ENCODE measurements around the gene SMOC2. TPM values are rescaled to one million over a fixed set of nuclear protein-coding genes. Genes with fewer than 3 reads are reported as not detected.

SMOC2 gene
- total and polyA plus RNA-seq, 2 of the 13 experiments (the other 11 are each of a cell fraction or from before 2014, with no cell fraction given), result not detected

GRCh38 chr6:168499045-168499650, 58.2 kb downstream of the SMOC2 start:
- Histone ChIP-seq H3K4me1 (ENCODE audit: insufficient read depth, low read length) (peaks cover 10% of the 10 kb centered on the region), H3K9ac (ENCODE audit: insufficient read depth, low read depth, low read length) (no peak overlapping the region), H3K4me2 (ENCODE audit: low read depth, low read length) (no peak overlapping the region), H3K27ac (ENCODE audit: extremely low read length, insufficient read depth, low read length) (no peak overlapping the region), H3K36me3 (replicated peaks in 1 of 2; ENCODE audit: control insufficient read depth in 1 of 2, insufficient read depth in 2 of 2, low read length in 2 of 2) (no peaks in the 10 kb centered on the region), H4K20me1 (ENCODE audit: insufficient read depth, low read length) (no peaks in the 10 kb centered on the region), H3K27me3 (ENCODE audit: control insufficient read depth in 1 of 2, insufficient read depth in 2 of 2, low read length in 2 of 2) (peaks cover 10 to 65% of the 10 kb centered on the region in 2 experiments), H3K9me3 (ENCODE audit: low read length) (no peaks in the 10 kb centered on the region), H2AFZ (ENCODE audit: low read length) (no peak overlapping the region), H3K4me3 (replicated peaks in 1 of 3; ENCODE audit: insufficient read depth in 1 of 3, low read depth in 2 of 3, low read length in 3 of 3) (no peak overlapping the region), H3K79me2 (ENCODE audit: insufficient read depth, low read length) (no peaks in the 10 kb centered on the region)
- in situ Hi-C loops (cut with HindIII; ENCODE audit: extremely low pct_ligation_motif_present, low pct_unique_long_range_greater_than_20kb) (no loop called here), intact Hi-C loops (cut with micrococcal nuclease; ENCODE audit: unreplicated experiment) (no loop called here)
- WGBS (ENCODE audit: low lambda C conversion rate), result under 1% methylated on average over 12 of the region's 13 CpGs
- peak; percentile 69 for FAIRE-seq
- ChIA-PET POLR2A (no interaction called here), CTCF (ENCODE audit: low intra/inter-chr PET ratio, low total read pairs) (no interaction called here)
- peak; percentile 16 for DNase-seq (ENCODE audit: low spot score)
- BruUV-seq (replicated peaks), result no TSS peak
- ATAC-seq, result peak; percentile 60
- TF ChIP-seq FOSL2 (CRISPR knock-in tag; IDR thresholded peaks at IDR 0.05) (peak; percentile 39; the same call in 1 of the 2 replicates), ZC3H4 (CRISPR knock-in tag; IDR thresholded peaks at IDR 0.05; ENCODE audit: borderline replicate concordance) (no peak), NR2F1 (CRISPR knock-in tag; IDR thresholded peaks at IDR 0.05) (peak in 1 of 2 experiments; percentile 35; a peak in 1 of 4 replicates), ZUFSP (CRISPR knock-in tag; IDR thresholded peaks at IDR 0.05; ENCODE audit: borderline replicate concordance) (no peak), FOXA3 (CRISPR knock-in tag; IDR thresholded peaks at IDR 0.05) (peak; percentile 23; the same call in 1 of the 2 replicates), SYNCRIP (IDR thresholded peaks at IDR 0.05; ENCODE audit: insufficient read depth, low read depth, low read length) (no peak), FOXA1 (IDR thresholded peaks at IDR 0.05) (no peak), FOXA1 (CRISPR knock-in tag; IDR thresholded peaks at IDR 0.05) (0 out of 2 replicates have a peak, but pooled peaks have one; percentile 6), CEBPG (CRISPR knock-in tag; IDR thresholded peaks at IDR 0.05) (no peak), NR2F6 (IDR thresholded peaks at IDR 0.05) (peak; percentile 58; the same call in 1 of the 2 replicates), NR2F6 (CRISPR knock-in tag; IDR thresholded peaks at IDR 0.05) (peak; percentile 57), MAFK (conservative IDR thresholded peaks at IDR 0.05 in 1 of 2, IDR thresholded peaks at IDR 0.05 in 1 of 2; ENCODE audit: low read length in 2 of 2) (no peak), TBL1XR1 (IDR thresholded peaks at IDR 0.05; ENCODE audit: borderline replicate concordance, low read length, partially characterized antibody) (no peak), EEA1 (CRISPR knock-in tag; IDR thresholded peaks at IDR 0.05; ENCODE audit: borderline replicate concordance) (no peak), EZH2 (conservative IDR thresholded peaks at IDR 0.05; ENCODE audit: low read depth, low read length) (0 out of 2 replicates have a peak, but pooled peaks have one; percentile 27), TRIM24 (CRISPR knock-in tag; IDR thresholded peaks at IDR 0.05) (no peak), ZNF317 (CRISPR knock-in tag; IDR thresholded peaks at IDR 0.05) (peak; percentile 38; the same call in 1 of the 2 replicates), GATA4 (IDR thresholded peaks at IDR 0.05; ENCODE audit: borderline replicate concordance, low read depth) (0 out of 2 replicates have a peak, but pooled peaks have one; percentile 33), TSC22D2 (CRISPR knock-in tag; IDR thresholded peaks at IDR 0.05; ENCODE audit: borderline replicate concordance) (no peak), ZNF136 (CRISPR knock-in tag; IDR thresholded peaks at IDR 0.05; ENCODE audit: low read depth) (no peak), RBM39 (IDR thresholded peaks at IDR 0.05; ENCODE audit: low read depth, low read length, poor library complexity, severe bottlenecking) (no peak), ZBTB21 (CRISPR knock-in tag; IDR thresholded peaks at IDR 0.05) (no peak), ZNF704 (CRISPR knock-in tag; IDR thresholded peaks at IDR 0.05; ENCODE audit: borderline replicate concordance) (no peak), SMARCC2 (IDR thresholded peaks at IDR 0.05) (no peak), MTA3 (CRISPR knock-in tag; IDR thresholded peaks at IDR 0.05) (no peak)

All from HepG2 (cell line).